Activated naive CD4-positive, alpha-beta T cell (primary cell): Measurements from ENCODE around the gene NPDC1.

Experiments used
- DNase-seq, 4 experiments: peaks; one replicate each; lab custom pipeline; 2025; lab: John Stamatoyannopoulos, UW

Gene NPDC1, protein sequence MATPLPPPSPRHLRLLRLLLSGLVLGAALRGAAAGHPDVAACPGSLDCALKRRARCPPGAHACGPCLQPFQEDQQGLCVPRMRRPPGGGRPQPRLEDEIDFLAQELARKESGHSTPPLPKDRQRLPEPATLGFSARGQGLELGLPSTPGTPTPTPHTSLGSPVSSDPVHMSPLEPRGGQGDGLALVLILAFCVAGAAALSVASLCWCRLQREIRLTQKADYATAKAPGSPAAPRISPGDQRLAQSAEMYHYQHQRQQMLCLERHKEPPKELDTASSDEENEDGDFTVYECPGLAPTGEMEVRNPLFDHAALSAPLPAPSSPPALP

DNA sequence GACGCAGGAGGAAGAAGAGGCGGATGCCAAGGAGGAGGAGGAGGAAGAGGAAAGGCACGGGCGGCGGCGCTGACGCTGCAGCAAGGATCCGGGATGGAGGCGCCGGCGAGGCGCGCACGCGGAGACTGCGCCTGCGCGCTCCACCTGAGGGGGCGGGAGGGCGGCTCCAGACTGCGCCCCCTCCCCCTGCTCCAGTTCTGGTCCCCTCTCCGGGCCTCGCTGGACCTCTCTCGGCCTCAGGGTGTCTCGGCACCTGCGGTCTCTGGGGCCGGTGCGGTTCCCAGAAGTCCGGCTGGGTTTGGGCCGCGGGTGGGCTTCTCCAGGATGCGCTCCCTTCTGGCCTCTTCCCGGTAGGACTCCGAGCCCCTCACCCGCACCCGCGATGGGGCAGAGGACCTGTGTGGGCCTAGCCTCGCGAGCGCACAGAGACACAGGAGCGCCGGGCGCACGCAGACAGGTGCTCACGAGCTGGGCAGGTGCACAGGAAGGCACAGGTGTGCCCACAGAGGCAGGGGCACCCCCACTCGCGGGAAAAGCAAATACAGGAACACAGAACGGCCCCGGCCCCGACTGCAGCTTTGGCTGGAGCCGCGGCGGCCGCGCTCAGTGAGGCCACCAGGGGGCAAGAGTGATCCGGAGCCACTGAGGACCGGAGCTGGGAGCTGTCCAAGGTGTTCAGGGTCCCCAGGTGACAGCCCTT is at the start of gene NPDC1:
TSS of gene NPDC1 (minus strand) at position 90 of the 700 bp plus-strand sequence. CDS start 188 bp downstream, outside the sequence.
- peak; percentile 37 to 75 (median 55) for DNase-seq

DNA sequence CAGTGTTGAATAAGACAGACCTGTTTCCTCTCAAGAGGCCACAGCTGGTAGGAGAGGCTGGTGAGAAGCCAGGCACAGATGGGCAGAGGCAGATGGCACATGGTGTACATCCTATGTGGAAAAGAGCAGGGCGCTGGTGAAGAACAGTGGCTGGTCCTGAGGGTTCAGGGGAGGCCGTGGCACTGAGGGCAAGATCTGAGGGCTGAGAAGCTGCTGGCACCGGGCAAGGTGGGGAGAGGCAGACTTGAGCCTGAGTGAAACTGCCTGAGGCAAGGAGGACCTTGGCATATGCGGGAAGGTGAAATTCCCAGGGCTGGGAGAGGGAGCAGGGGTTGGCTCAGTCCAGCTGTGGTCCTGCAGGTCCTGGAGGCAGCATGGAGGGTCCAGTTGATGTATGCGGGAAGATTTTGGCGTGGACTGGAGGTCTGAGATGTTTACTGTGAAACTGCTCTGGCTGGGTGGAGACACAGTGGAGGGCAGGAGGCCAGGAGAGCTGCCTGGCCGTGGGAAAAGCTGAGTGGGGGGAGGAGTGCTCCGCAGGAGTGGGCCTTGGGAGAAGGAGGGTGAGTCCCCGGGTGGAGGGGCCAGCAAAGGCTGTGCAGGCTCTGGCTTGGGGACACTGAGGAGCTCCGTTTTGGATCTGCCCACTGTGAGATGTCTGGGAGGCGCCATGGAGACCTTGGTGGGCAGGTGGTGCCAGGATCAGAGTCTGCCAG is 43.4 kb upstream of the NPDC1 start:
- no peak for DNase-seq

DNA sequence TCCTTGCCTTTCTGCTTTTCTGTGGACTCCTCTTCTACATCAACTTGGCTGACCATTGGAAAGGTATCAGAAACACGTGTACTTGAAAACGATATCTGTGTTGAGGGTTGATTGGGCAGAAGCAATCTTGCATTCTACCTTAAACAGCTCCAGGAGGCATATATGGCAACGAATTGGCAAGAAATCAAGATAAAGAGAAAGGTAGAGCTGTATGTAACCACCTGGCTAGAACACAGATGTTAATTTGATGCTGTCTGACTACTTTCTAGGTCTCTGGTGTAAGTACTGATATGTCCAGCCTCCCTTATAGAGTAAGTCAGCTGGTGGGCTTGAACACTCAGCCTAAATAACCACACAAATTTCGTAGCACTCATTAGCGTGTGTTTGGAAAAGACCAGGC is 42.1 kb upstream of the NPDC1 start:
- no peak for DNase-seq

DNA sequence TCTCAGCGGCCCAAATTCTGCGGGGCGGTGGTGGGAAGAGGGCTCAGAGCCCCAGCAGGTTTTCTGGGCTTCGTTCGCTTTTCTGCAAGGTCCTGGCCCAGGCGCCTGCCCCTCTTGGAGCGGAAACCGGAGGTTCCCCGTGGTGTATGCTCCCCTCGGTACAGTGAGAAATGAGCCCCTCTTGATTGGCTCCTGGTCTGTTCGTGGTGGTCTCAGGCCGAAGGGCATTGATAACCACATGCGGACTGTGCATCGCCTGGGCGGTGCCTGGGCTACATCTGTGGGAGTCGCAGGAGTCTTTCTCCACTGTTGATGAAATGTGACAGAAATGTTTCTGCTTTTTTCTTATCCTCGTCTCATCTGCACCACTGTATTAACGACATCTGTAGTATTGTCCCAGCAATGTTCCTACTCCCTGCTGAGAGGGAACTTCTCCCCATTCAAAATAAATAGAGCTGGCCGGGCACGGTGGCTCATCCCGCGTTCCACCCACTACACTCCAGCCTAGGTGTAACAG is 41.5 kb upstream of the NPDC1 start:
- DNase-seq = no peak

DNA sequence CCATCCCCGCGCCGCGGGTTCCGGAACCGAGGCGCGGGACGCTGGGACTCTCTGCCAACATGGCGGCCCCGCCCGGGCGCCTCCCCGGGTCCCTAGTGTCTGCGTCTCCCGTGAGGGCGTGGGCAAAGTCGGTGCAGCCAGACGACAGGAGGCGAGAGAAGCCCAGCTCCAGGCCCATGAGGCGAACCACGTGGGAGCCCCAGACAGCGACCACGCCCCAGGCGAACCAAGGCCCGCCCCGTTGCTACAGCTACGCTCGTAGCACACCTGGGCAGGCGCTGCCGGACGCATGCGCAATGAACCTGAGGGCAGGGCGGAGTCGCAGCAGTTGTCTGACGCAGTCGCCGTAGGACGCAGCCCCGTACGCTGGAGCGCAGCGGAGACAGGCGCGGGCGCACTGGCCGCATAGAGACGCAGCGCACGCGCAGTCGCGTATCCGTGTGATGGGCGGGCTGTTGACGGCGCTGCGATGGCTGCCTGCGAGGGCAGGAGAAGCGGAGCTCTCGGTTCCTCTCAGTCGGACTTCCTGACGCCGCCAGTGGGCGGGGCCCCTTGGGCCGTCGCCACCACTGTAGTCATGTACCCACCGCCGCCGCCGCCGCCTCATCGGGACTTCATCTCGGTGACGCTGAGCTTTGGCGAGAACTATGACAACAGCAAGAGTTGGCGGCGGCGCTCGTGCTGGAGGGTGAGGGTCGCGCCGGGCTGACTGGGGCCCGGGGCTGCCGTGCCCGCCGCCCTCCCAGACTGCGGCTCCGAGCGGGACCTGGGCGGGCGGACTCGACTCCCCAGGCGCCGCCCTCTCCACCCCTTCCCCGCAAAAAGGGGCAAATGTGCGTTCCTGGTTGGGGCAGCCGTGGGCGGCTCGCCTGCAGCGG is 40.8 kb upstream of the NPDC1 start, which contains the start of gene MAN1B1:
TSS of gene MAN1B1 (plus strand) at position 455 of the 878 bp plus-strand sequence. CDS start at position 470, 15 bp downstream.
- peak; percentile 97 to 99 (median 98) for DNase-seq

DNA sequence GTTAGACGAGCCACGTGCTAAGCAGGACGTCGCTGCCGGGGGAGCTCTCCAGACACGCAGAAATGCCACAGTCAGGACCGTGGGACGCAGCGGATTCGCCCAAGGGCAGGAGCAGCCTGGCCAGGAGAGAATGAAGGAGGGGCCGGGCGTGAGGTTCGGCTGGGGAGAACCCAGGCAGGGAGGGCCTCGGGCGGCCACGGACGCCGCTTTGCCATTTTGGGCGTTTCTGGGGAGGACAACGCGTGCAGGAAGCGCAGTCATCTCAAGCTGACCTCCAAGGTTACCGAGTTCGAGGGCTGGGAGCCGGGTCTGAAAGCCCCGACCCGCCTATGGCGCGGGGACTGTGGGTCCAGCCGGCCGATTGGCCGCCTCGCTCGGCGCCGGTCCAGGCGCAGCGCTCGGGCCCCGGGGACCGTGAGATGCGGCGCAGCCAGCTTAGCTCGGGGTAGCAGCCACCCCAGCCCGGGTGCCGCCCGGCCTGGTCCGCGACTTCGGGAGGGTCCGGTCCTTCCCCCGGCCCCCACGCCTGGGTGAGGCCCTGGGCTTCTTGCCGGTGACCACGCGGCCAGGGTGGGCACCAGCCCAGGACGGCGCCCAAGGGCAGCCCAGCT is 40.0 kb upstream of the NPDC1 start:
- DNase-seq = peak in 1 of 4 experiments; percentile 44

DNA sequence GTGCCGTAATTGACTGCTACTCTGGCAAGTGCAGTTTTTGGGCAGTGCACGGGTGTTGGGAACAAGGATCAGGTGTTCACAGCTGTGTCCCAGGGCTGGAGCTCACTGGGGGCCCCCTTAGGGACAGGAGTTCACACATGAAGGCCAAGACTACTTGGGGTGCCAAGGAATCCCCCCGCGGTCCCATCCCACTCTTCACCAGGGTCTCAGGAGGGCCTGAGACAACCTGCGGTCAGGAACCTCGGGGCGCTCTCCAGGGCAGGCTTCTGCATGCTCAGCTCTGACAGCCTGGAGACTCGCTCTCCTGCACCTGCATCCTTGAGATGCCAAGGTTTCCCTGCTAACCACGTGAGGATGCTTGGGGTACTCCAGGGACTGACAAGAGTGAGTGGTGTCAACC is 38.5 kb upstream of the NPDC1 start:
- DNase-seq = no peak

DNA sequence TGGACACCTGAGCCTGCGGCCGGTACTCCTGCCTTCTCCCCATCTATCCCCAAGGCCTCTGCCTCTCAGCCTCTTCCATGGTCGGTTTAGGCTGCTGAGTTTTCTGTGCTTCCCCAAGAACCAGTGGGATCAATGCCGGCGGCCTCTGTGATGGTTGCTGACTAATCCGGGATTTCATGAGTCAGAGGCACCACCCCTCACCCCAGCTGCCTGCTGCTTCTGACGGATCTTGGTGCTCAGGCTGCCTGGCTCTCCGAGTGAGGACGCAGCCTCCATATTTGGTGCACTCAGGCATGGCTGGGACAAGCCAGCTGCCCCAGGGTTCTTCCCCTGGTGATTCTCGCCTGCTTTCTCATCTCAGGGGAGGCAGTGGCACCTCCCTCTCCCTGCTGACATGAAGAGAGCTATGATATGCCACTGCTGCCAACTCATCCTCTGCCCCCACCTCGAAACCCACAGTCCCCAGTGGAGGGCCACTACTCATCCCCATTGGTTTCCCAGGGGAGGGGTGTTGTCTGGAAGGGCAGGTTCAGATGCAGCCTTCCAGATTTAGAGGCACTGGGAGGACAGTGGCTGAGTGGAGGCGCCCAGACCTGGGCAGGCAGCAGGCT is 37.5 kb upstream of the NPDC1 start:
- DNase-seq = no peak

DNA sequence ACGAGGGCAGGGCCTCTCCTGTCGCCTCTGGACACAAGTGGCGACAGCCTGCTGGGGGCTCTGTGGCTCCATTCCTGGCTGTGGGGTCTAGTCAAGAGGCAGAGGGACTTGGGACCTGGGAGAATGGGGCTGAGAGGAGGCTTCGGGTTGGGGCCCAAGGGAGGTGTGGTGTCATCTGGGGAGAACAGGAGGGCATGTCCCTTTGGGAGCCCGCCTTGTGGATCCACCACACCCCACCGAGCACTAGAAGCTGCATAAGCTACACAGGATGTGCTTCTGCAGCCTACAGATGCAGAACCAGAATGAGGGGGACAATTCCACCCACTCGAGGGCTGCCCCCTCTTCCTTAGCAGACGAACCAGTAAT is 36.9 kb upstream of the NPDC1 start:
- no peak for DNase-seq

DNA sequence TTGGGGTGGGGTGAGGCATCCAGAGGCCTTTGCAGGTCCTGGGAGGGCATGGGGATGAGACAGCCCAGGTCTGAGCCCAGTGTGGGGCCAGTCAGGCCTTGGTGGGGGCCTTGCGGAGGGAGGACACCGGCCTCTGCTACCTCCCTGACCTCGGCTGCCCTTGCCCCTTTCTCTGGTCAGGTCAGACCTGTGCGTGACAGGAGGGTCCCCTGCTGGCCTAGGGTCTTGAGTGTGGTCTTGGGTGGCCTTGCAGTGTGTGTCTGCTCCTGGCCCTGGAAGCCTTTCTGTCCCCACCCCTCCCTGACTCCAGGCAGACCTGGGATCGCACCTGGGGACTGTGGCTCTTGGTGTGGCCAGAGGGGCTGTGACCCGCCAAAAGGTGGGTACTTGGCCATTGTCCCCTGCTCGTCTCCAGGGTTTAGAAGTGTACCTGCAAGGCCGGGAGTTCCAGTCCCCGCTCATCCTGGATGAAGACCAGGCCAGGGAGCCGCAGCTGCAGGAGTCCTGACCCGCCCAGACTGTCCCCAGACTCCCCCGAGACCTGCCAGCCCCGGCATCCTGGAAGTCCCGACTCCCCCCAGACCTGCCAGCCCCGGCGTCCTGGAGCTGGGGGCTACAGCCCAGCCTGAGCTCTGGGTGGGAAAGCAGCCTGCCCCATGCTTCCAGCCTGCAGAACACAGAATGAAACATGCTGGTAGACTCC is 36.4 kb upstream of the NPDC1 start:
- no peak for DNase-seq

DNA sequence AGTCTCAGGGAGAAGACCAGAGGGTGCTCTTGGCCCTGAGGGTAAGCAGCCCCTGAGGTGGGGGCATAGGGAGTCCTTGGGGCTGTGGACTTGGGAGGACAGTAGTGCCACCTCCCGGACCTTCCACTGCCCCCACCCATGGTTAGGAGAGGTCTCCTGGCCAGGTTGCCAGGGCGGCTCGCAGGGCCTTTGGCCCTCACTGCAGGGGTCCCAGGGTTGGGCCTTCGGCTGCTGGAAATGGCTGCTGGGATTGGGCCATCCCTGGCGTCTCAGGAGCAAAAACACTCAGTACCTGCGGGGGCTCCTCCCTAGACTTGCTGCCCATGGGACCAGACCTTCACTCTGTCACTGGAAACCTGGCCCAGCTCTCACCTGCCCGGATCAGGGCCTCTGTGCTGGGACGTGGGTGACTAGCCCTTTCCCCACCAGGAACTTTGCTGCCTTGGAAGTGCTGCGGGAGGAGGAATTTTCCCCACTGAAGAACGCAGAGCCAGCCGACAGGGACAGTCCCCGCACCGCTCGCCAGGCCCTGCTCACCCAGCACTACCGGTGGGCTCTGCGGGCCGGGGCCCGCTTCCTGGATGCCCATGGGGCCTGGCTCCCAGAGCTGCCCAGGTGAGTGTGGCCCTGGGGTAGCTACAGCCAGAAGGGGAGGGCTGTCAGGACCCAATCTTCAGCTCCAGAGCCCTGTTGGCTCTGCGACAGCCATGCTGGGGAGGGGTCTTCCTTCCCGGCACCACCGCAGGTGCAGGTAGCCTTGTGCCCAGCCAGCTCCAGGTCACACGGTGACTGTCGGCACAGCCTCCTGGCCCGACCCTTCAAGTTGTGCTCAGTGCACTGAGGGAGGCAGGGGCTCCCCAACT is 34.5 kb upstream of the NPDC1 start:
- DNase-seq = no peak

DNA sequence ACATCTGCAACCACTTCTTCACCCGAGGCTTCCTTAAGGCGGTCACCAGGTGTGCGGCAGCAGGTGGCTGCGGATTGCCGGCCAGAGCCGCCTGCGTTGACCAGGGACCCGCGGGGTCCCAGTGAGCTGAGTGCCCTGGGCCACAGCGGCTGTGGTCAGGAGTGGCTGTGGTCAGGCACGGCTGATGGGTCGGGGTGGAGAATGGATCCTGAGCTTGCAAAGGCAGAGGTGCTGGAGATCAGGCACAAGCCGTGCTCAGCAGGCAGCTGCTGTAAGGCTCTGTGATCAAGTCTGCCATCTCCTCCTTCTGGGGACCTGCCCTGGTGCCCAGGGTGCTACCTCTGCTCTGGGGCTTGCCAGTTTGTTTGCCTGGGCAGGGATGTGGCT is 33.4 kb upstream of the NPDC1 start:
- no peak for DNase-seq

DNA sequence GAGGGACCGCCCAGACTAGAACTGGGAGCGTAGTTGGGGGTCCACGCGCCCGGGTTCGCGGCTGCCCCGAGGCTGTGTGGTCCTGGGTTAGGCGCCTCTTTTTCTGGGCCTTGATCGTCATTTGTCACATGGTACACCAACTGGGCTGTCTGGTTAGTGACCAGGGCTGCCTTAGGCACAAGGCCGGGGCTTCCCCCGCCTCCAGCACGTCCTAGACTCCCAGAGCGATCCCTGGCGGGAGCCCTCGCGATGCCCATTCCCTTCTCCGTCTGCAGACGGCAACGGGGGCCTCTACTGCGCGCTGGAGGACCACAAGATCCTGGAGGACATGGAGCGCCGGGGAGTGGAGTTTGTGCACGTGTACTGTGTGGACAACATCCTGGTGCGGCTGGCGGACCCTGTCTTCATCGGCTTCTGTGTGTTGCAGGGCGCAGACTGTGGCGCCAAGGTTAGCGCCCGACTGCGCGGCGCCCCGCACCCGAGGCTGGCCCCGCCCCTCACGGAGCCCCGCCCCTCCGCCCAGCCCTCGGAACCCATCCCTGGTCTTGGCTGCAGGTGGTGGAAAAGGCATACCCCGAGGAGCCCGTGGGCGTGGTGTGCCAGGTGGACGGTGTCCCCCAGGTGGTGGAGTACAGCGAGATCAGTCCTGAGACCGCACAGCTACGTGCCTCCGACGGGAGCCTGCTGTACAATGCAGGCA is 32.9 kb upstream of the NPDC1 start:
- DNase-seq = no peak

DNA sequence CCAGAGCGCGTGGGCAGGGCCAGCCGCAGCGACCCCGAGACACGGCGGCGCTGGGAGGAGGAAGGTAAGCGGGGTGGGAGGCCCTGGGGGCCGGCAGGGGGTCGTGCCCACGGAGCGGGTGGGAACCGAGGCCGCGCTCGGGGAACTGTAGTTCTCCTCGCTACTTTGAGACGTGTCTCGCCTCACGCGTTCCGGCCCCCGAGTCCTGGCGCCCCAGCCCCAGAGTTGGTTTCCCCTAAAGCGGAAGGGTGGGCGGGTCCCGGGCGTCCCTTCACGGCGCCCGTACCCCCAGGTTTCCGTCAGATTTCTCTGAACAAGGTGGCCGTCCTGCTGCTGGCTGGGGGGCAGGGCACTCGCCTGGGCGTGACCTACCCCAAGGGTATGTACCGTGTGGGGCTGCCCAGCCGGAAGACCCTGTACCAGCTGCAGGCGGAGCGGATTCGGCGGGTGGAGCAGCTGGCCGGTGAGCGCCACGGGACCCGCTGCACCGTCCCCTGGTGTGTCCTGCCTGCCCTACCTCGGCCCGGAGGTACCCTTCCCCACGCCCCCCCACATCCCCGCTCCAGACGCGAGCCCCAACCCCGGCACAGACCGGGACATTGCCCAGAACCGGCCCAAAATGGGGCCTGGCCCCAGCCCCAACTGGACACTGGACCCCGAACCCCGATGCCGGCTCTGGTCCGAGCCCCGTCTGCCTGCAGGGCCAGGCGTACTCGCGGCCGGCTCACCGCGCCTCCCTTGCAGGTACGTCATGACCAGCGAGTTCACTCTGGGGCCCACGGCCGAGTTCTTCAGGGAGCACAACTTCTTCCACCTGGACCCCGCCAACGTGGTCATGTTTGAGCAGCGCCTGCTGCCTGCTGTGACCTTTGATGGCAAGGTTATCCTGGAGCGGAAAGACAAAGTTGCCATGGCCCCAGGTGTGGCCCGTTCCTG is 32.0 kb upstream of the NPDC1 start:
- peak in 1 of 4 experiments; percentile 38 for DNase-seq

DNA sequence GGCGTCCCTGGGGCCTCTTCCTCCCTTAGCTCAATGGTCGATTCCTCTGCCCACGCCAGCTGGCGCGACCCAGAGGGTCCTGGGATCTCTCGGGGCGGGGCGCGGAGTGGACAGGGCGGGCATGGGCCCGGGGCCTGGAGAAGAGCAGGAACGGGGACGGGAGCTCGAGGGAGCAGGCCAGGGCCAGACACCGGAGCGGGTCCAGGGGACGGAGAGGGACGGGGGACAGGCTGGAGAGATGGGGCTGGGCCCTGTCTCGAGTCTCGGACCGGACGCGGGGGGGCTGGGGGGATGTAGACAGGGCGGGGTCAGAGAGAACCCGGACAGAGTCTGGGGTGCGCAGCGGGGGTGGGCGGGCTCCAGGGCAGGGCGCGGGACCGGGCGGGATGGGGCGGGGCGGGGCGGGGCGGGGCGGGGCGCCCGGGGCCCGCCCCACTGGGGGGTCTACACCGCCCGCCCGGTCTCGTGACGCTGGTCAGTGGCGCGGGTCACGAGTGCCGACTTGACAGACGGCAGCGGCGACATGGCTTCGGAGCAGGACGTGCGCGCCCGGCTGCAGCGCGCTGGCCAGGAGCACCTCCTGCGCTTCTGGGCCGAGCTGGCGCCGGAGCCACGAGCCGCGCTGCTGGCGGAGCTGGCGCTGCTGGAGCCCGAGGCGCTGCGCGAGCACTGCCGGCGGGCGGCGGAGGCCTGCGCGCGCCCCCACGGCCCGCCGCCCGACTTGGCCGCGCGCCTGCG is 31.2 kb upstream of the NPDC1 start, which contains the start of gene UAP1L1:
TSS of gene UAP1L1 (plus strand) at position 508 of the 738 bp plus-strand sequence. CDS start at position 524, 16 bp downstream.
- peak in 1 of 4 experiments; percentile 39 for DNase-seq

DNA sequence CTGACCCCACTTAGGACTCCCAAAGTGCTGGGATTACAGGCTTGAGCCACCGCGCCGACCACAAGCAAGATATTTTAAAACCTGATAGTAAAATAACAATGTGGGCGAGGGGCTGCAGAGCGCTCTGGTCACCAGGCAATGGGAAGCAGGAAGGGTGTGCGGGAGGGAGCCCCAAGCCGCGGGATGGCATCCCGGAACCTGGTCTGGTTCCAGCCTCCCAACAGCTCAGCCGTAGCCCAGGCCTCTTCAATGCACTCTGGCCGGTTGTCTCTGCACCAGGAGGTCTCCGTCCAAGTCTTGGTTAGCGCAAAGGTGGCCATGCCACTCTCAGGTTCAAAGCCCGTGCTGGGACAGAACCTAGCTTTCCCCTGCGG is 30.6 kb upstream of the NPDC1 start:
- DNase-seq = no peak
